Right lobe of liver (tissue), 4 donors: ENCODE results near the gene PTPA.

Experiments
- POLR2A ChIP-seq: fragments of 450-650 bp; IDR thresholded peaks from one replicate; pipeline ENCODE4 v1.6.1; 2017; ENCODE audit warnings: antibody characterized with exemption, mild to moderate bottlenecking
- TF ChIP-seq, protein P1 (sequence below), 4 donors: fragments of 200-600 bp in 3 of 4; fragments of 450-650 bp in 1 of 4; IDR thresholded peaks; one replicate each; pipeline versions ENCODE4 v1.5.1 to v1.8.0; 2016 to 2022; ENCODE audit warnings: antibody characterized with exemption in 4 of 4, mild to moderate bottlenecking in 2 of 4
- donor health status: DM: no; HTN: no; CAD: no.
- donor health status: DM: no; HTN: no; CAD: no.
- donor health status: DM: no; HTN: yes; CAD: no.

DNA sequence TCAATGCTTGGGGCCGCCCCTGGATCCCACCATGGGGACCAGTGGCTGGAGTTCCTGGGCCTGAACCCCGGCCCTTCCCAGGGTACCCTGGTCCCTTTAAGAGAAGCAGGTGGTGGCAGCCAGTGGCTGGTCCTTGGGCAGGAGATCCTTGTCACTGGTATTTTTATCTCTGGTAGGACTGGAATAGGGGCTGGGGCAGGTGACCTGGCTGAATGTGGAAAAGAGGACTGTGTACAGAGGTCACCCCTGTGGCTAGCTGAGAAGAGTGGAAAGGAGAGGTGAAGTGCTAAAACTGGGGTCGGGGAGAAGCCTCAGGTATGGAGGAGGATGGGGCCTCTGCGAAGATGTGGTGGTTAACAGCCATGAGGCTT is 7.6 kb upstream of the PTPA start:
- TF ChIP-seq, protein P1, sequence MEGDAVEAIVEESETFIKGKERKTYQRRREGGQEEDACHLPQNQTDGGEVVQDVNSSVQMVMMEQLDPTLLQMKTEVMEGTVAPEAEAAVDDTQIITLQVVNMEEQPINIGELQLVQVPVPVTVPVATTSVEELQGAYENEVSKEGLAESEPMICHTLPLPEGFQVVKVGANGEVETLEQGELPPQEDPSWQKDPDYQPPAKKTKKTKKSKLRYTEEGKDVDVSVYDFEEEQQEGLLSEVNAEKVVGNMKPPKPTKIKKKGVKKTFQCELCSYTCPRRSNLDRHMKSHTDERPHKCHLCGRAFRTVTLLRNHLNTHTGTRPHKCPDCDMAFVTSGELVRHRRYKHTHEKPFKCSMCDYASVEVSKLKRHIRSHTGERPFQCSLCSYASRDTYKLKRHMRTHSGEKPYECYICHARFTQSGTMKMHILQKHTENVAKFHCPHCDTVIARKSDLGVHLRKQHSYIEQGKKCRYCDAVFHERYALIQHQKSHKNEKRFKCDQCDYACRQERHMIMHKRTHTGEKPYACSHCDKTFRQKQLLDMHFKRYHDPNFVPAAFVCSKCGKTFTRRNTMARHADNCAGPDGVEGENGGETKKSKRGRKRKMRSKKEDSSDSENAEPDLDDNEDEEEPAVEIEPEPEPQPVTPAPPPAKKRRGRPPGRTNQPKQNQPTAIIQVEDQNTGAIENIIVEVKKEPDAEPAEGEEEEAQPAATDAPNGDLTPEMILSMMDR (IDR thresholded peaks at IDR 0.05) = no peak
- TF ChIP-seq POLR2A = no peak
